Hematopoietic multipotent progenitor cell treated with erythropoietin and hydrocortisone succinate and interleukin-3 and kit ligand, for 6 days (in vitro differentiated cells): ENCODE measurements around the gene ANKRD62.
"Not testable (repeated sequence)": the region's sequence is repeated elsewhere in the genome, so short reads cannot be mapped to it uniquely, and the experiment has no call there.

Experiments used
- DNase-seq: peaks from one replicate; pipeline ENCODE4 v3.0.0-alpha.2; 2015

ANKRD62 gene

DNA sequence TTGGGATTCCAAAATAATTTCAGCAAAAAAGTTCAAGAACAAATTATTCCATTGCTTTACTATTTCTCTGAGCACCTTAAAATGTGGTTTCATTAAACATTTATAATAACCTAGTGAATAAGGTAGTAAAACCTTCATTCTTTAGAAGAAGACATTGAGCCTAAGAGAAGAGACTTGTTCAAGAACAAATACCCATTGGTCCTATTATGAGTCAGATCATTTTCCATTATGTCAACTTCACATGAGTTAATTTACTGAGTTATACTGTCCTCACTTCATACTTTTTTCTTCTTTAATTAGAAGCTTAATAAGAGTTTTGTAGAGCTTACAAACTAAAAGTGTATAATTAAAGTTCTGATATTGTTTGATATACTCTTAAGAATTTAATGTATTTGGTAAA, 5.5 kb downstream of the ANKRD62 start:
- DNase-seq, result no peak

- DNase-seq, result no peak
Observed at GRCh38 chr18:12101266-12101665, 7.6 kb downstream of the ANKRD62 start.

- no peak for DNase-seq
Observed at GRCh38 chr18:12102136-12102842, 8.6 kb downstream of the ANKRD62 start.

GRCh38 chr18:12106471-12106870, 12.8 kb downstream of the ANKRD62 start:
- no peak for DNase-seq

DNA sequence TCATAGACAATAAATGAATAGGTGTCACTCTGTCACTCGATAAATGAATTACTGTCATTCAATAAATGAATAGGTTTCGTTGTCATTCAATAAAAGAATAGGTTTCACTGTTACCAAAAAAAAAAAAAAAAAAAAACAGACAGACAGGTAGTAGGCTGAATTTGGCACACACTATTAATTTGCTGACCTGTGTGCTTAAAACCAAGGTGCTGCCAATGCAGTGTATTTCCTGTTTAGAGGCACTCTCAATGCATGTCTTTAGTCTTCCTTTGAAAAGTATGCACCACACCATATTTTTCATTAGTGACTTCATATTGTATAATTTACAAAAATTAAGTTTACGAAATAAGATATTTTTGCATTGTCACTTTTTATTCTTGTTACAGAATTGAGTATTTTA, 16.2 kb downstream of the ANKRD62 start:
- DNase-seq, result no peak

GRCh38 chr18:12113999-12114646, 20.5 kb downstream of the ANKRD62 start:
- DNase-seq, result no peak

DNA sequence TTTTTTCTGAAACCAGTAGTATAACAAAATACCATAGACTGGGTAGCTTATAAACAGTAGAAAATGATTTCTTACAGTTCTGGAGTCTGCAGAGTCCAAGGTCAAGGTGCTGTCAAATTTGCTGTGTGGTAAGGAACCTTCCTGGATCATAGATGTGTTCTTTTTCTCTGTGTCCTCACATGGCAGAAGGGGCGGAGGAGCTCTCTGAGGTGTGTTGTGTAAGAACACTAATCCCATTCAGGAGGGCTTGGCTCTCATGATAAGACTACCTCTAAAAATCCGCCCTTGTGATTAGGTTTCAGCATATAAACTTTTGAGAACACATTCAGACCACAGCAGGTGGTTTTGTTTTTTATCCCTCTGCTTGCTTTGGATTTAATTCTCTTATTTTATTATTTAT, 25.7 kb downstream of the ANKRD62 start:
- peak; percentile 6 for DNase-seq

DNA sequence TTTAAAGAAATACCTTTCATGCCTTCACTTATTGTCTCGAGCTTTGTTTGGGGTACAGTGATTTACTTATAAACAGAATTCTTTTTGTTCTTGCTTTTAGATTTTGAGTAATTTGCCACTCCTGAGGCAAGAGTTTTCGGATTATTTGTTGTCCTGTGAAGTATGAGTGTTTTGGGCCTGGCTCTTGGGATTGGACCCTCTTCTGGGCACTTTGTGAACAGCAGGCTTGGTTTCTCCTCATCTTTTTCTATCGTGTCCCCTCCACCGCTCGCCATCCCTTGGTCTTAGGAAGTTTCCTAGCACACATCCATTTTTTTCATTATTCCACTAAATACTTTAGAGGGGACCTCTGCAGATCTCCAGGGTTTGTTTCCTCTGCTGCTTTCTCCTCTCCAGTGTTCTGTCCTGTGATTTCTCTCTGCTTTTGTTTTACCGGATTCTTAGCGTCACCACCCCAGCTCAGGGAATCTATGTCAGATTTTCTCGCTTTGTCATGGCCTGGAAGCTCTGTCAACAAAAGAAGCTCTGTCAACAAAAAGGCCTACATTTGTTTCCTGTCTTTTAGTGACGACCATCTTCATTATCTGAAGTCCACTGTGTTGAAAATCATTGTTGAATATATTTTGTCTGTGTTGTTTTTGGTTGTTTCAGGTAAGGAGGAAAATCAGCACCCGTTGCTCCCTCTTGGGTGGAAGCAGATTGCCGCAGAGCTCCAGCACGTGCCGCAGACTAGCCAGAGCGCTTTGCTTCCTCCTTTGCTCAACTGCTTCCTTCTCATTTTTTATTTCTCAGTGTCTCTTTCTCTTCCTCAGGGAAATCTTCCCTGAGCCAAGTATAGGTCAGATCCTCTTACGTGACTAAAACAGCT, 27.8 kb downstream of the ANKRD62 start:
- peak; percentile 13 for DNase-seq

GRCh38 chr18:12122043-12122389, 28.4 kb downstream of the ANKRD62 start:
- DNase-seq, result not testable (repeated sequence)

- not testable (repeated sequence) for DNase-seq
Observed at GRCh38 chr18:12127647-12128046, 34.0 kb downstream of the ANKRD62 start.

DNA sequence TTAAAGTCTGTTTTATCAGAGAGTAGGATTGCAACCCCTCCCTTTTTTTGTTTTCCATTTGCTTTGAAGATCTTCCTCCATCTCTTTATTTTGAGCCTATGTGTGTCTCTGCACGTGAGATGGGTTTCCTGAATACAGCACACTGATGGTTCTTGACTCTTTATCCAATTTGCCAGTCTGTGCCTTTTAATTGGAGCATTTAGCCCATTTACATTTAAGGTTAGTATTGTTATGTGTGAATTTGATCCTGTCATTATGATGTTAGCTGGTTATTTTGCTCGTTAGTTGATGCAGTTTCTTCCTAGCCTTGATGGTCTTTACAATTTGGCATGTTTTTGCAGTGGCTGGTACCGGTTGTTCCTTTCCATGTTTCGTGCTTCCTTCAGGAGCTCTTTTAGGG, 45.2 kb downstream of the ANKRD62 start:
- DNase-seq, result not testable (repeated sequence)

DNA sequence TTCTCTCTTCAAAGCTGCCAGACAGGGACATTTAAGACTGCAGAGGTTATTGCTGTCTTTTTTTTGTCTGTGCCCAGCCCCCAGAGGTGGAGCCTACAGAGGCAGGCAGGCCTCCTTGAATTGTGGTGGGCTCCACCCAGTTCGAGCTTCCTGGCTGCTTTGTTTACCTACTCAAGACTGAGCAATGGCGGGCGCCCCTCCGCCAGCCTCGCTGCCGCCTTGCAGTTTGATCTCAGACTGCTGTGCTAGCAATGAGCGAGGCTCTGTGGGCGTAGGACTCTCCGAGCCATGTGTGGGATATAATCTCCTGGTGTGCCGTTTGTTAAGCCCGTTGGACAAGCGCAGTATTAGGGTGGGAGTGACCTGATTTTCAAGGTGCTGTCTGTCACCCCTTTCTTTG, 47.2 kb downstream of the ANKRD62 start:
- DNase-seq, result not testable (repeated sequence)

DNA sequence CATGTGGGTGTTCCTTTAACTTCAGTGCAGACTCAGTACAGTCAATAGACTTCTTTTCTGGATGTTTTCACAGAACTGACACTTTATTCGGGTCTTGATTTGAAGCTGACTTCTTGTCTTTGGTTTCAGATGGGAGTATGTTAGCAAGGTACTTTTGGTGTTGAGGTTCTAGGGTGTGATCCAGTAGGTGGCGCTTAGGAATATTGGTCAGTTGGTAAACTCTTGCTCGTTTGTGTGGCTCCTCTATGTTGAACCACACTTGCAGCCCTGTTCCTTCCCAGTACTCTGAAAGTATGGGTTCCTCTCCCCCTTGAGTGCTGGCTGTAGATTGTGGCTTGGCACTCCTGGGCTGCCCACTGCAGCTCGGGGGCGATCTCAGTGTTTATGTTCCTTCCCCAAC, 48.1 kb downstream of the ANKRD62 start:
- DNase-seq, result not testable (repeated sequence)

DNA sequence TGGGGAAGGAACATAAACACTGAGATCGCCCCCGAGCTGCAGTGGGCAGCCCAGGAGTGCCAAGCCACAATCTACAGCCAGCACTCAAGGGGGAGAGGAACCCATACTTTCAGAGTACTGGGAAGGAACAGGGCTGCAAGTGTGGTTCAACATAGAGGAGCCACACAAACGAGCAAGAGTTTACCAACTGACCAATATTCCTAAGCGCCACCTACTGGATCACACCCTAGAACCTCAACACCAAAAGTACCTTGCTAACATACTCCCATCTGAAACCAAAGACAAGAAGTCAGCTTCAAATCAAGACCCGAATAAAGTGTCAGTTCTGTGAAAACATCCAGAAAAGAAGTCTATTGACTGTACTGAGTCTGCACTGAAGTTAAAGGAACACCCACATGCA, 55.8 kb downstream of the ANKRD62 start:
- not testable (repeated sequence) for DNase-seq

- DNase-seq, result no peak
Observed at GRCh38 chr18:12154361-12154760, 60.7 kb downstream of the ANKRD62 start.

DNA sequence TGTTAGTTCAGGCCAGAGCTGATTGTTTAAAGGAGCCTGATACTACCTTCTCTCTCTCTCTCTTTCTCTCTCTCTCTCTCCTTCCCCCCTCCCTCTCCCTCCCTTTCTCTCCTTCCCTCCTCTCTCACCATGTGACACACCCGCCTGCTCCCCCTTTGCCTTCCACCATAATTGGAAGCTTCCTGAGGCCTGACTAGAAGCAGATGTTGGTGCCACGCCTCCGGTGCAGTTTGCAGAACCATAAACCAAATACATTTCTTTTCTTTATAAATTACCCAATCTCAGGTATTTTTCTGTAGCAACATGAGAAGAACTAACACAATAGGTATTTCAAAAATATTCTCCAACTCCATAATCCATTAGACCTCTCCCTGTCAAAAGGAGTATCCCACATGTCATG, 62.4 kb downstream of the ANKRD62 start:
- no peak for DNase-seq

- DNase-seq, result no peak
Observed at GRCh38 chr18:12159446-12159845, 65.8 kb downstream of the ANKRD62 start.

GRCh38 chr18:12162786-12163185, 69.1 kb downstream of the ANKRD62 start:
- DNase-seq, result no peak

- DNase-seq, result no peak
Observed at GRCh38 chr18:12165038-12165768, 71.6 kb downstream of the ANKRD62 start.
